Testis (tissue), 3 donors: ENCODE data around the gene AGBL1. TPM values are rescaled to one million over a fixed set of nuclear protein-coding genes. Genes with fewer than 3 reads are reported as not detected.

ENCODE experiments used
- DNase-seq: peaks from one replicate; pipeline ENCODE4 v3.0.0-alpha.2; 2019
- H3K27ac ChIP-seq, 2 donors: fragments of 200-600 bp; sonication (generic); one replicate each; pipeline ENCODE4 v1.5.1; 2019
- H3K27me3 ChIP-seq: fragments of 200-600 bp; sonication (generic); one replicate; pipeline ENCODE4 v1.5.1; 2019
- H3K36me3 ChIP-seq: fragments of 200-600 bp; sonication (generic); one replicate; pipeline ENCODE4 v1.5.1; 2017; ENCODE audit warnings: low read depth; ENCODE audit errors: missing control alignments
- H3K4me1 ChIP-seq: fragments of 200-600 bp; sonication (generic); one replicate; pipeline ENCODE4 v1.5.1; 2019
- H3K4me3 ChIP-seq, 2 donors: fragments of 200-600 bp; sonication (generic); one replicate each; pipeline ENCODE4 v1.5.1; 2017 to 2019
- H3K9me3 ChIP-seq: fragments of 200-600 bp; sonication (generic); one replicate; pipeline ENCODE4 v1.5.1; 2017
- CTCF ChIP-seq, 3 experiments: fragments of 450-650 bp in 2 of 3; fragments of 200-600 bp in 1 of 3; sonication (generic) in 1 of 3; IDR thresholded peaks; one replicate each; pipeline ENCODE4 v1.5.1; 2016 to 2019; ENCODE audit warnings: antibody characterized with exemption in 3 of 3, mild to moderate bottlenecking in 2 of 3, moderate library complexity in 1 of 3
- POLR2A ChIP-seq: fragments of 450-650 bp; IDR thresholded peaks from one replicate; pipeline ENCODE4 v1.6.1; 2017; ENCODE audit warnings: antibody characterized with exemption, mild to moderate bottlenecking, moderate library complexity
- WGBS, 2 donors: methylation state at CpG; one replicate each; pipeline ENCODE4 v1.1.5; 2018; 5-methylcytosine and 5-hydroxymethylcytosine counted together
- intact Hi-C: fragments of 100-400 bp; cut with DNase I; formaldehyde crosslinking; loops from one replicate; pipeline ENCODE4 v1.15.1; 2023; ENCODE audit warnings: low total_unique reads
- polyA plus RNA-seq: library from polyadenylated mRNA; stranded (reverse); fragments of 350-450 nt; fragmentation: Illumina TruSeq; extraction: RNeasy Lipid Tissue Mini Kit (QIAGEN cat#74804); gene quantifications from one replicate; pipeline ENCODE4 v1.2.3, GENCODE V29; 2014; ENCODE audit warnings: low read depth, low replicate concordance; ENCODE audit not compliant: insufficient read depth
- total RNA-seq, 2 donors: library from RNA; depleted of rRNA; stranded (reverse); fragments of >200 nt; gene quantifications; one replicate each; pipeline ENCODE4 v1.2.3, GENCODE V29; 2016

AGBL1 gene
- total and polyA plus RNA-seq, 3 donors from 2014 or later: 0.37 to 0.94 (median 0.70) TPM

- Histone ChIP-seq H3K4me3 (no peak overlapping the region), H3K27me3 (no peaks in the 10 kb centered on the region), H3K9me3 (no peaks in the 10 kb centered on the region), H3K36me3 (no peaks in the 10 kb centered on the region), H3K27ac (no peak overlapping the region), H3K4me1 (no peaks in the 10 kb centered on the region)
- TF ChIP-seq POLR2A (no peak), CTCF (IDR thresholded peaks at IDR 0.05) (no peak)
- no peak for DNase-seq
- 85 to 88% methylated on average over 2 of the region's 2 CpGs for WGBS, 2 donors
- intact Hi-C loops: no loop called here
Observed at GRCh38 chr15:86538141-86538540, 458.5 kb downstream of the AGBL1 start.

GRCh38 chr15:86540840-86541467 is 461.3 kb downstream of the AGBL1 start:
- H3K9me3 ChIP-seq: no peaks in the 10 kb centered on the region
- no peaks in the 10 kb centered on the region for H3K4me1 ChIP-seq
- DNase-seq: no peak
- no peaks in the 10 kb centered on the region for H3K27me3 ChIP-seq
- H3K27ac ChIP-seq: no peak overlapping the region
- 78 to 85% methylated on average over 4 of the region's 4 CpGs for WGBS, 2 donors
- H3K36me3 ChIP-seq: no peaks in the 10 kb centered on the region
- H3K4me3 ChIP-seq: no peak overlapping the region
- intact Hi-C loops: no loop called here
- TF ChIP-seq CTCF (IDR thresholded peaks at IDR 0.05) (no peak), POLR2A (no peak)

GRCh38 chr15:86541540-86541939 is 461.9 kb downstream of the AGBL1 start:
- no peaks in the 10 kb centered on the region for H3K4me1 ChIP-seq
- H3K27me3 ChIP-seq: no peaks in the 10 kb centered on the region
- WGBS, 2 donors: 59 to 61% methylated on average over 1 of the region's 1 CpG
- no peak overlapping the region for H3K4me3 ChIP-seq
- intact Hi-C loops: no loop called here
- H3K9me3 ChIP-seq: no peaks in the 10 kb centered on the region
- no peak for DNase-seq
- no peak overlapping the region for H3K27ac ChIP-seq
- no peak for TF ChIP-seq POLR2A
- no peak for TF ChIP-seq CTCF (IDR thresholded peaks at IDR 0.05)
- no peaks in the 10 kb centered on the region for H3K36me3 ChIP-seq

- WGBS, 2 donors: 82 to 85% methylated on average over 1 of the region's 1 CpG
- H3K36me3 ChIP-seq: no peaks in the 10 kb centered on the region
- H3K4me1 ChIP-seq: no peaks in the 10 kb centered on the region
- no peak for DNase-seq
- no peaks in the 10 kb centered on the region for H3K9me3 ChIP-seq
- TF ChIP-seq POLR2A (no peak), CTCF (IDR thresholded peaks at IDR 0.05) (no peak)
- no peak overlapping the region for H3K27ac ChIP-seq
- intact Hi-C loops: no loop called here
- no peak overlapping the region for H3K4me3 ChIP-seq
- H3K27me3 ChIP-seq: no peaks in the 10 kb centered on the region
Observed at GRCh38 chr15:86550075-86550474, 470.4 kb downstream of the AGBL1 start.

GRCh38 chr15:86553108-86553507 is 473.4 kb downstream of the AGBL1 start:
- Histone ChIP-seq H3K4me1 (no peaks in the 10 kb centered on the region), H3K36me3 (no peaks in the 10 kb centered on the region), H3K4me3 (no peak overlapping the region), H3K27ac (no peak overlapping the region), H3K9me3 (no peaks in the 10 kb centered on the region), H3K27me3 (no peaks in the 10 kb centered on the region)
- TF ChIP-seq CTCF (IDR thresholded peaks at IDR 0.05) (no peak), POLR2A (no peak)
- intact Hi-C loops: no loop called here
- DNase-seq: no peak
- whole genome bisulfite sequencing, 2 donors: 53 to 57% methylated on average over 1 of the region's 1 CpG
